Forelimb muscle (tissue), 1 donor: Measurements from ENCODE around the gene PI4KA. TPM values are rescaled to one million over a fixed set of nuclear protein-coding genes. Genes with fewer than 3 reads are reported as not detected.
"Not testable (repeated sequence)": the region's sequence is repeated elsewhere in the genome, so short reads cannot be mapped to it uniquely, and the experiment has no call there.

Experiments
- DNase-seq: peaks from one replicate; pipeline ENCODE4 v3.0.0-alpha.2; 2013; ENCODE audit warnings: low read depth
- polyA plus RNA-seq: library from polyadenylated mRNA; unstranded; fragments of 120-200 nt; gene quantifications from one replicate; pipeline ENCODE4 v1.2.1, GENCODE V29; 2013; ENCODE audit not compliant: insufficient read length

The PI4KA gene
- polyA plus RNA-seq, 1 donor: 30.3 TPM

- no peak for DNase-seq
These were observed 132.5 kb downstream of the PI4KA start for GRCh38 chr22:20725987-20726558.

GRCh38 chr22:20724676-20725454 lies 133.7 kb downstream of the PI4KA start:
- DNase-seq: no peak

- DNase-seq: no peak
These were observed 137.0 kb downstream of the PI4KA start for GRCh38 chr22:20721409-20722218.

- no peak for DNase-seq
These were observed 137.8 kb downstream of the PI4KA start for GRCh38 chr22:20720692-20721408.

GRCh38 chr22:20718727-20719126 lies 139.9 kb downstream of the PI4KA start:
- DNase-seq: not testable (repeated sequence)

- not testable (repeated sequence) for DNase-seq
These were observed 140.6 kb downstream of the PI4KA start for GRCh38 chr22:20717981-20718380.

- not testable (repeated sequence) for DNase-seq
These were observed 141.3 kb downstream of the PI4KA start for GRCh38 chr22:20717213-20717866.

GRCh38 chr22:20713116-20713515 lies 145.5 kb downstream of the PI4KA start:
- not testable (repeated sequence) for DNase-seq

GRCh38 chr22:20709966-20710365 lies 148.6 kb downstream of the PI4KA start:
- DNase-seq: not testable (repeated sequence)

- DNase-seq: not testable (repeated sequence)
These were observed 151.0 kb downstream of the PI4KA start for GRCh38 chr22:20707549-20708118.

GRCh38 chr22:20703816-20704609 lies 154.6 kb downstream of the PI4KA start:
- DNase-seq: not testable (repeated sequence)

GRCh38 chr22:20703414-20703806 lies 155.2 kb downstream of the PI4KA start:
- DNase-seq: not testable (repeated sequence)

- DNase-seq: peak; percentile 39
These were observed 155.8 kb downstream of the PI4KA start for GRCh38 chr22:20702546-20703413.

GRCh38 chr22:20702175-20702545 lies 156.5 kb downstream of the PI4KA start:
- not testable (repeated sequence) for DNase-seq

- not testable (repeated sequence) for DNase-seq
These were observed 156.9 kb downstream of the PI4KA start for GRCh38 chr22:20701680-20702136.

GRCh38 chr22:20700347-20700746 lies 158.3 kb downstream of the PI4KA start:
- not testable (repeated sequence) for DNase-seq

GRCh38 chr22:20699856-20700255 lies 158.8 kb downstream of the PI4KA start:
- not testable (repeated sequence) for DNase-seq

GRCh38 chr22:20697481-20698113 lies 161.0 kb downstream of the PI4KA start:
- peak; percentile 39 for DNase-seq
